Vagina (tissue), 2 donors: ENCODE measurements around the gene NIPAL4.

Source experiments
- CTCF ChIP-seq, 3 experiments: fragments of 450-650 bp in 2 of 3; fragments of 200-600 bp in 1 of 3; sonication (generic) in 1 of 3; IDR thresholded peaks; one replicate each; pipeline ENCODE4 v1.5.1; 2017 to 2019; ENCODE audit warnings: antibody characterized with exemption in 3 of 3, mild to moderate bottlenecking in 2 of 3, moderate library complexity in 2 of 3
- POLR2A ChIP-seq, 2 donors: fragments of 450-650 bp; IDR thresholded peaks; one replicate each; pipeline ENCODE4 v1.6.1; 2017; ENCODE audit warnings: antibody characterized with exemption in 2 of 2, mild to moderate bottlenecking in 2 of 2, moderate library complexity in 2 of 2
- POLR2AphosphoS5 ChIP-seq, 2 donors: sonication (generic); formaldehyde crosslinking; IDR thresholded peaks; one replicate each; pipeline ENCODE4 v1.9.0; 2017; ENCODE audit warnings: antibody characterized with exemption in 2 of 2, mild to moderate bottlenecking in 2 of 2, low read depth in 1 of 2; ENCODE audit not compliant: insufficient read depth in 1 of 2

- TF ChIP-seq CTCF (IDR thresholded peaks at IDR 0.05): no peak
- no peak for TF ChIP-seq POLR2AphosphoS5 (IDR thresholded peaks at IDR 0.05; ENCODE audit: insufficient read depth in 1 of 2, low read depth in 1 of 2)
- TF ChIP-seq POLR2A (IDR thresholded peaks at IDR 0.05): no peak
These were observed 64.0 kb downstream of the NIPAL4 start for GRCh38 chr5:157523976-157524375.
